ENCODE measurements around the gene OR7G3.

Gene OR7G3

DNA sequence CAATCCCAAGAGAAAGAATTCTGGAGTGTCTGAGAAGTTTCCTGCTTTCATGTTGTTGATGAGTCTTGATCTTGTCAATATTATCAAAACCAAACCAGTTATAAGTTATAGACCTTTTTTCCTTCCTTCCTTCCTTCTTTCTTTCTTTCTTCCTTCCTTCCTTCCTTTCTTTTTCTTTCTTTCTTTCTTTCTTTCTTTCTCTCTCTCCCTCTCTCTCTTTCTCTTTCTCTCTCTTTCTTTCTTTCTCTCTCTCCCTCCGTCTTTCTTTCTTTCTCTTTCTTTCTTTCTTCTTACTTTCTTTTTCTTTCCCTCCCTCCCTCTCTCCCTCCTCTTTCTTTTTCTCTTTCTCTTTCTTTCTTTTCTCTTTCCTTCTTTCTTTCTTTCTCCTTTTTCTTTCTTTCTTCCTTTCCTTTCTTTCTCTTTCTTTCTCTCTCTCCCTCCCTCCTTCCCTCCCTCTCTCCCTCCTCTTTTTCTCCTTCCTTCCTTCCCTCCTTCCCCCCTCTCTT lies at the start of gene OR7G3:
Gene OR7G3, minus strand, starts transcription at position 51 of the 506 bp plus-strand sequence. Its CDS starts 0 bp downstream, at position 51.
- DNase-seq, result no peak

DNA sequence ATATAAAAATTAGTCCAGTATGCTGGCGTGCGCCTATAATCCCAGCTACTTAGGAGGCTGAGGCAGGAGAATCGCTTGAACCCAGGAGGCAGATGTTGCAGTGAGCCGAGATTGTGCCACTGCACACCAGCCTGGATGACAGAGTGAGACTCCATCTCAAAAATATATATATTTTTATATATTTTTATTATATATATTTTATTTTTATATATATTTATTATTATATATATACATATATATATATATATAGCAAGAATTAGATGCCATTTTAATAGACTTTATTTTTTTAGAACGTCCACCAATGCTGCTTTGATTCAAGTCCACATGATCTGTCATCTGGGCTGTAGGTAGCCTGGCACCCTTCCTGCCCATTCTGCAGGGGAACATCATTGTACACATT lies 48.6 kb upstream of the OR7G3 start:
- DNase-seq, result no peak

DNA sequence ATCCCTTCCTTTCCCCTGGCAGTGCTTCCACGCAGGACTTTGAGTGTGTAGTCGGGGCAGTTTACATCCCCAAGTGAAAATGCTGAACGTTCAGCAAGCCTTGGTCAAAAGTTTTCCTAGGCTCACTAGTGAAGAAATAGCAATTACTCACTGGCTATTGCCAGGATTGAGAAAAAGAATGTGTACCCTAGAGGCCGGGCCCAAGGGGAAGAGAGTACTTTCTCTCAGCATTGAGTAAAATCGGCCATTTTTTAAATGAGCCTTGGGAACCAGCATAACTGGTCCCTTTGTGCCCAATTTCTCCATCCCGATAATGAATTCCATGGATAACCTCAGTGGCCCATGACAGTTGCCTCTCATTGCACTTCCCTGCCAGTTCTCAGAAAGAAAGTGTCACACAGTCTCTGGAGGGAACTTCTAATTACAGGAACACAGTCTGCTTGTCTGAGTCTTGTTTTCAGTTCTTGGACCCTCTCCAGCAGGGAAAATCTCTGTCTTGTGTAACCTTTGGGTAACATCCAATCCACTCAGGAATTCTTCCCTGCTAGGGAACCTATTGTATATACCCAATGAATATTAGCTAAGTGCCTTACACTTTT lies 44.7 kb upstream of the OR7G3 start:
- DNase-seq, result no peak

DNA sequence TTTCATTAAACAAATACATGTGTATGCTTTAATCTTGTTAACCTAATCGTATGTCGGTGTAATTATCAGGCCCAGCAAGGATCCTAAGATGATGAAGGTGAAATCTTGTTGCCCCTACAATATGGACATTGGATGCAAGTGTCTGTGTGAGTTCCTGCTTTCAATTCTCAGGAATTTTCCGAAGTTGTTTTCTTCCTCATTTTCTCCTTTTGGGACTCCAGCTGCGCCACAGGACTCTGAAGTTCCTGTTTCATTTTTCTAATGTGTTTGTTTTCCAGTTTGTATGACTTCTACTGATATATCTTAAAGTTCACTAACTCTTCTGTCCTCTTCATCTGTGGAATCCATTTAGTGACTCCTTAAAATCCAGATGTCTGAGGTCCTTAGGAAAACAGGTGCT lies 40.1 kb upstream of the OR7G3 start:
- peak; percentile 17 to 53 (median 38) for DNase-seq

DNA sequence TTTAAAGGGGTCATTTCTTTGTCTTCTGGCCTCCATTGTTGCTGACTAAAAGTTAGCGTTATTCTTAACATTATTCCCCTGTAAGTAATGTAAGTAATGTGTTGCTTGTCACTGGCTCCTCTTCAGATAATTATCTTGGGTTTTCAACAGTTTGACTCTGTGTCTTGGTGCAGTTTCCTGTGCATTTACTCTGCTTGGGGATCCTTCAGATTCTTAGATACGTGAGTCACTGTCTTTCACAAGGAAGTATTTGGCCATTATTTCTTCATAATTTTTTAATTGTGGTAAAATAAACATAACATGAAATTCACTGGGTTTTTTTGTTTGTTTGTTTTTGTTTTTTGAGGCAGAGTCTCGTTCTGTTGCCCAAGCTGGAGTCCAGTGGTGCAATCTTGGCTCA lies 38.5 kb upstream of the OR7G3 start:
- peak in 1 of 3 donors; percentile 7 for DNase-seq

DNA sequence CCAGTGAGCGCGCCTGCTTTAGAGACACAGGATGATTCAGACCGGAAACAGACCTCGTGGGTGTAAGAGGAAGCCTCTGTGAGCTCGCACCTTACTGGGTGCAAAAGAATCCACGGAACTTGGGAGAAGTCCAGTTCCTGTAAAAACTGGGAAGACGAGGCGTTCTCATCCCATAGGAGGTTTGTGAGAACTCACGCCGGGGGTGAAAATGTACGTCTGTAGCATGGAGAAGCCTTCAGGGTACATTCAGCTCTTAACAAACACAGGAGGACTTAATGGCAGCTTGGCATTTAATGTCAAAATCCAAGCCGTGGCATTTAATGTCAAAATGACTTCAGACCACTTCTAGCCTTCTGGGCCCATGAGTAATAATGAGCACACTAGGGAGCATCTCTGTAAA lies 34.7 kb upstream of the OR7G3 start:
- no peak for DNase-seq

DNA sequence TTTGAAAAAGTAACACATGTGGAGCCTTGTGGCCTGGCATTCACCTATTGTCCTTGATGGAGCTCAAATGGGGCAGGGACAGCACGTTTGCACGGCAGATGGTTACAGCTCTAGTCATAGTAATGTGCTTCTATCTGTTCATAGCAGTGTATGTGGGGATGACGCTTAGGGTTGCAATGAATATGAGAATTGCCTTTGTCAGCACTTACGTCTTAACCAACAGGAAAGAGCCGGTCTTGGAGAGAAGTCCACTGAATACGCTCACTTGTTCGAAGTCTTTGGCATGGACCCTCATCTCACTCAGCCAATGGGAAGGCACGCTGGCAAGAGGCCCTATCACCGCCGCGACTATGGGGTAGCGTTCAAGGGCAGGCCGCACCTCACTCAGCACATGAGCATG lies 33.1 kb upstream of the OR7G3 start:
- DNase-seq, result no peak

DNA sequence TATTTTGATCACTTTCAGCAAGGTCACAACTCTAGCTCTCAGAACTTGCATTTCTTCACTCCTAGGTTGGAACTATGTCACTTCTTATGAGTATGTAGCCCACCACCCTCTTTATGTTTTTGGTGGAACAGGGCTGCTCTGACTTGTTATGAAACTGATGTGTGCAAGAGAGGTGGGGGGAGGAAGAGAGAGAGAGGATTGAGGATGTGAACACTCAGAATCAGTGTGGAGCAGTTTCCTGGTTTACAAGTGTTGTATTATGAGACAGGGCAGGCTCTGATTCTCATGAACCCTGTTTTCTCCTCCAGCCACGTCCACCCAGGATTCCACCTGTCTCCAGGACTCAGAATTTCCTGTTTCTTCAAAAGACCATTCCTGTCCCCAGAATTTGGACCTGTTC lies 29.6 kb upstream of the OR7G3 start:
- DNase-seq, result no peak

DNA sequence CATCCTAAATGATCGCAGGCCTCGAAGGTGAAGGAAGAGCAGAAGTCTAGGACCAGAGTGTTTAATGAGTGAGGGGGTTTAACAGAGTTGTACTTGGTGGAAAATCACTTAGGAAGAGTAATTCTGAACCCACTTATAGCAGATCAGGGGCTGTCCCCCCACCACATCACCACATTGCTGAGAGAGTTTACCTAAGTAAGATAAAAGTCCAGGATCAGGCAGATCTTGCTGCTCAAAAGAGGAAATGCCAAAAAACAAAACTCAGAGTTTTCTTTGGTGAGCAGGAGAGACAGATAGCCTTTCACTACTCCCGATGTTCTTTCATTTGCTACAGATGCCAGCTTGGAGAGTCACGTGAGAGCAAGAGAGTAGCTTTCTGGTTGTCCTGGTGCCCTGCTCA lies 28.8 kb upstream of the OR7G3 start:
- DNase-seq, result no peak

DNA sequence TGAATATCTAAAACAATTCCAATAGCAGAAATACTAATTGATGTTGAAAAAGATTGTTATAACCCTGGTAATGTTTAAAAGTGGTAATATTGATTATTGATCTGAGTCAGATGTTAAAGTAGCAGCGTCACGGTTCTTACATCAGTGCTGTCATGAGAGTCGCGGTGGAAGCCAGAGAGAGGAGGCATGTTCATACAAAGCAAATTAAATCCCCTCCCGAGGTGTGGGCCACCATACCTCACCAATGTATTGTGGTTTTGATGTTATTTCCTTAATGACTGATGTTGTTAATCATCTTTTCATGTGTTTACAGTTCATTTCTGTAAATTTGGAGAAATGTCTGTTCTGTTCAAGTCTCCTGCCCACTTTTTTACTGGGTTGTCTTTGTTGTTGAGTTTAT lies 24.6 kb upstream of the OR7G3 start:
- no peak for DNase-seq

DNA sequence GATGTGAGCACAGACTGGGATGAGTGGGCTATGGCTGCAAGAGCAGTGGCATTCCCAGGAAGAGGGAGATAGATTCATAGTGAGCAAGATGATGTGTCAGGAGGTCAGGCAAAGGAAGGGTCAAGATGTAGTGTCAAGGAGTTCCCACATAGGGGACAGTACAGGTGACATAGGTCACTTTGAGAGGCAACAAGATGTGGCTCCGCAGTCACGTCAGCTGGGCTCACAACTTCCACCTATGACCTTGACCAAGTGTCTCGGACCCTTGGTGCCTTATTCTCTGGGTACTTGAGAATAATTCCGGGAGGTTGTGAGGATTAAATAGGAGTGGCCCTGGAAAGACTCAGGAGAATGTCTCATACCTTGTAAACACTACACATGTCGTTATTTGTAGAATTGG lies 23.9 kb upstream of the OR7G3 start:
- no peak for DNase-seq

DNA sequence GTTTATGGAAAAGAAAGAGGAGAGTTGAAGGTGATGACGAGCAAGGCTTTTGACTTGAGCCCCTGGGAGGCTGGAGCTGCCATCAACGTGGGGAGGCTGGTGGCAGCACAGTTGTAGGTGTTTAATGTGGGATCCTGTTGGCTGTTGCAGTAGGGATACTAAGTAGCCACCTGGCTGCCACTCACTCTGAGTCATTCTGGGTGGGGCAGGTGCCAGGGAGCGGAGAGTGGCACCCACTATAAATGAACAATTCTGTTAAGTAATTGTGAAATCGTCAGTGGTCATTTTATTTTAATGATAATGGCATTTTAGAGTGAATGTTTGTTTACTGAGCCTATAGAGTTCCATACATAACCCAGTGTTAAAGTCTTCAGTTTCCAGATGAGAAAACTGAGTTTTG lies 23.2 kb upstream of the OR7G3 start:
- no peak for DNase-seq

DNA sequence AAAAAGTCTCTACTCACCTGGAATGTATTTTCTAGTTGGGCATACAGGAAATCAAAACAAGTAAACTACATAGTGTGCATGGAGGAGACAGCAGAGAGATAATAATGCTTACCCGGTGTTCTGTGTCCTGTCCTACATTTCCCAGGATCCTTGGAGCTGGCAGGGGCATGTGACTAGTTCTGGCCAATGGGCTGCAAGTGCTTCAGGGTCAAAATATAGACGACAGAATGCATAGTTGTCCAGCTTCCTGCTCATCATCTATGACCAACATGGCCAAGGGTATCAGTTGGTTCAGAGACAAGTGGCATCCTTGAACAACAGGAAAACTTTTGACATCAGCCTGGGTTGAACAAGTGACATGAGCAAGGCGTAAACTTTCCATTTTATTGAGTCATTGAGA lies 21.9 kb upstream of the OR7G3 start:
- DNase-seq, result no peak

DNA sequence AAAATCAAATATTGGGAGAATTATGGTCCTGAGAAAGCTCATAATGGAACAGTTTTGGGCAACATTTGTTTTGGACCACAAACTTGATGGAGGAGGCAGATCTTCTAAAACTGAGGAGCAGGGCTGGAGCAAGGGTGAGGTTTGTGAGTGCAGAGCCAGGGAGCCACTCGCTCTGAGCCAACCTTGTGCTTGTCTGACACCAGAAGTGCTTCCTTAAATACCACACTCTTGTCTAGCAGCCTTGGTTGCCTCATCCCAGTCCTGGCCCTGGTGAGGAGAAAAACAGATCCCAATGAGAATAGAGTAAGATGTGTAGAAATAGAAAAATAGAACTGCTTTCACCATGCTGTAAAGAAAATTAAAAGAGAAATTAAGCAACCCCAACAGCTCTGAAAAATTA lies 20.1 kb upstream of the OR7G3 start:
- DNase-seq, result no peak

DNA sequence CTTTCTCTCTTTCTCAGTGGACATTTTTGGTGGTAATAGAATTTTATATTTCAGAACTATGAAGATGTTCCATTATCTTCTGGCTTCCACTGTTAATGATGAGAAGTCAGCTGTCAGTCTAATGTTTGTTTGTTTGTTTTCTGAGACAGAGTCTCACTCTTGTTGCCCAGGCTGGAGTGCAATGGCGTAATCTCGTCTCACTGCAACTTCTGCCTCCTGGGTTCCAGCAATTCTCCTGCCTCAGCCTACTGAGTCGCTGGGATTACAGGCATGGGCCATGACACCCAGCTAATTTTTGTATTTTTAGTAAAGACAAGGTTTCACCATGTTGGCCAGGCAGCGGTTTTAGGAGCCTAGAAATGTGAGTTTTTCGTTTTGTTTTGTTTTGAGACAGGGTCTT lies 18.2 kb upstream of the OR7G3 start:
- DNase-seq, result peak in 1 of 3 donors; percentile 9

DNA sequence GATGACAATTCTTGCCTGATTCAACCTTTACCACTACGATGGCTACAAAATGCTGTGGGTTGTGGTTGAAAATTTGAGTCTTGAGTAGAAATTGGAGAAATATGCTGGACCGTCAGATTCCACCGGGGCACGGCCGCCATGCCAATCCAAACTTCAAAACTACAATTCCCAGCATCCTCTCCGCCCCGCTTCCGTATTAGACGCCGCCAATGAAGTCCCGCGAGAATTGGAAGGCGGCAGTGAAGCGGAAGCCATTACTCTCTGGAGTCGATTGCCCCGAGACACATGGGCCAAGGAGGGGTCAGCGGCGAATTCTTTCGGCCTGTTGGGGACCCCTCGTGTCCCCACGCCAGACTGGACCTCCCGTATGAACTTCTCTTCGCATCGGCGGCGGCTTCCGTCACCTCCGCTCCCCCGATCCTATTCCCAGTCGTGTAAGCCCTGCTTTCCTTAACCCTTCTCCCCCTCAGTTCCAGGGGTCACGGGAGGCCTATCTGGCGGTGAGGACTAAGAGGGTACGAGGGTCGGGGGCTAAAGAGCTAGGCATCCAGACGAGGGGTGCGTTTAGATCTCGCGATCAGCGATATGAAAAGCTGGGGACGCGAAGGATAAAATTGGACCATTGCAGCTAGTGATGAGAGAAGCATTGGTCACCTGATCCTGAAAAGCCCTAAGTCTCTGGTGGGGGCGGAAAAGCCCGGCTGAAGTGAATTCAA lies 13.6 kb upstream of the OR7G3 start, which contains the start of gene ZNF317:
Gene ZNF317, plus strand, starts transcription at position 239 of the 716 bp plus-strand sequence. CDS start 15,620 bp downstream, outside the sequence.
- peak; percentile 97 to 98 (median 97) for DNase-seq

DNA sequence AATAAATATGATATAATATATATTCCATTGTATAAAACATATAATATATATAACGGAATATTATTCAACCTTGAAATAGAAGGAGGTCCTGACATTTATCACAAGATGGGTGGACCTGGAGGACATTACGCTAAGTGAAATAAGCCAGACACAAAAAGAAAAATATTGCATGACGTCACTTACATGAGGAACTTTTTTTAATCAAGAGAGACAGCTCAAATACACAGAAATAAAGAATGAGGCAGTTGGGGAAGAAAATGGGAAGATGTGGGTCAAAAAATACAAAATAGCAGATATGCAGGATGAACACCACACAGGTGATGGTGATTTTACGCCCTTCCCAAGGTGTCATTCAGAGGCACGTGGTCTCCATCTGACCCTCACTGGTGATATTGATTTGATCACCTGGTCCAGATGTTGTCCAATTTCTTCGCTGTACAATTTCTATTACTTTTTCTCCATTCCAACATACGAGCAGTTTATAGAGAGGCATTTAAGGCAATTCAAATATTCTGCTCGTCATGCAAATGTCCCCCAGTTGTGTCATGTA lies 12.9 kb upstream of the OR7G3 start:
- DNase-seq, result no peak

DNA sequence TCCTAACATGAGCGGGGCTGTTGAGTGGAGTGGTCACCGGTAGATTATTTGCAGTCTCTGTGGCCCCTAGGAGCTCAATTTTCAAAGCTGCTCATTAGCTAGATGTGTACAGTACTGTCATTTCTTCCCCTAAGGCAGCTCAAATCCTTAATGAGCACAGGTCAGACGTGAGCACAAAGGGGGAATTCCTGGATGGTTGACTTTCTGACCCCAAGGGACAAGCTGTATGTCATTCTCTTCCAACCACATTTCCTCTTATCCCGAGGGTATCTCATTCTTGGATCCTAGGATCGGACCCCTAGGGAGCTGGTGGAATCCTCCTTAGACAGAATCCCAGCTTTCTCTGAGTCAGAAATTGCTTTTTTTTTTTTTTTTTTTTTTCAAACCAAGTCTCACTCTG lies 5.7 kb upstream of the OR7G3 start:
- DNase-seq, result no peak

DNA sequence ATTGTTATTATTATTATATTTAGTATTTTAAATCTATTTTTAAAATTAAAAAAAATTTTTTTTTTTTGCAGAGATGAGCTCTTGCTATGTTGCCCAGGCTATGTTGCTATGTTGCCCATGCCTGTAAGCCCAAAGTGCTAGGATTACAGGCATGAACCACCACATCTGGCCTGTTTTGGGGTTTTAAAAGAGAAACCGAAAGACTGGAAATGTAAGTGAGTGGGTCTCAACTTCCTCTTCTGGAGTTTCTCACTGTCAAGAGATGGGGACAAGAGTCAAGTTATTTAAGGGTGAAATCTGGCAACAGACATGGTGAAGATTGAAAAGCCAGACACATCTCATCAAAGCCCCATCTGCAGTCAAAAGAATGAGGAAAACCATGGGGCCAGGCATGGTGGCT lies 4.2 kb upstream of the OR7G3 start:
- peak; percentile 58 to 74 (median 65) for DNase-seq

DNA sequence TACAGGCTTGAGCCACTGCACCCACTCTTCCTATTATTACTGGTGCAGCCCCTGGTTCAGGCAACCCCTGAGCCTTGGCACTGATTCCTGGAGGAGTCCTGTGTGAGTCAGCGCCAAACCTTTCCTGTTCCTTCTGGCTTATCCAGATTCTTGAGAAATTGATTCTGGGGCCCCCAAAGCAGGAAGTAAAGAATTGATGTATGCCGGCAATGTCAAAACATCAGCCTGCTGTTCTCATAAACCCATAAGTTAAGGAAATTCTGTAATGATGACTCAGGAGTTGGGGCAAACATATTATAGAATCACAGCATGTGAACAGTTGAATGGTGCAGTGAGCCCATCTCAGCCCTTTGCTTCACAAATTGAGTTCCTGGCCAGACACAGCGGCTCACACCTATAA lies 1.4 kb upstream of the OR7G3 start:
- DNase-seq, result peak; percentile 65 to 81 (median 74)

DNA sequence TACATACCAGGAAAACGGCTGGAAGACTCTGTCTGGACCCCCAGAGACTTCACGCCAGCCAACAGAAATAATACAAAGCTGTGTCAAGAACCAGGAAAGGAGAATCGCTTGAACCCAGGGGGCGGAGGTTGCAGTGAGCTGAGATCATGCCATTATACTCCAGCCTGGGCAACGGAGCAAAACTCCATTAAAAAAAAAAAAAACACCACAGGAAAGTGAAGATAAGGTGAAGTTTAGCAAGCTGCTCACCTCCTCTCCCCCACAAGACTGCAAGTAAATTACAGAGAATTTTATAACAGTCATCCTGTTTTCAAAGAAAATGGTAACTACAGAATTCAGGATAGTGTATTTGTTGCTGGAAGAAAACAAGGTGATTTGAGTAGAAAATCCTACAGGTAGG lies 10.2 kb downstream of the OR7G3 start:
- no peak for DNase-seq

DNA sequence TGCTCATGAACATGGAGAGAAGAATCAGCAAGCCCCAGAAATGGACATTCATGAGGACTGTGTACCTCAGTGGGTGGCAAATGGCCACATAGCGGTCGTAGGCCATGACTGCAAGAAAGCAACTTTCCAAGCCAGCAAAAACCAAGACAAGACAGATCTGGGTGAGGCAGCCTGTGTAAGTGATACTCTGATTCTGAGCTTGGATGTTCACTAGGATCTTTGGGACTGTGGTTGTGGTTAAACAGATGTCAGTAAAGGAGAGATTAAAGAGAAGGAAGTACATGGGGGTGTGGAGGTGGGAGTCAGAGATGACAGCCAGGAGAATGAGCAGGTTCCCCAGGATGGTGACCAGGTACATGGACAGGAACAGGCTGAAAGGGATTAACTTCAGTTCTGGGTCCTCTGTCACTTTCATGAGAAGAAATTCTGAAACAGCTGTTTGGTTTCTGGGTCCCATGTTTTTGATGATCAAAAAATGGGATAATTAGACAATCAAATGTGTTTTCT lies 11.4 kb downstream of the OR7G3 start, which contains the start of gene OR7G1:
Gene OR7G1, minus strand, starts transcription at position 457 of the 507 bp plus-strand sequence. Its CDS starts 0 bp downstream, at position 457.
- no peak for DNase-seq

DNA sequence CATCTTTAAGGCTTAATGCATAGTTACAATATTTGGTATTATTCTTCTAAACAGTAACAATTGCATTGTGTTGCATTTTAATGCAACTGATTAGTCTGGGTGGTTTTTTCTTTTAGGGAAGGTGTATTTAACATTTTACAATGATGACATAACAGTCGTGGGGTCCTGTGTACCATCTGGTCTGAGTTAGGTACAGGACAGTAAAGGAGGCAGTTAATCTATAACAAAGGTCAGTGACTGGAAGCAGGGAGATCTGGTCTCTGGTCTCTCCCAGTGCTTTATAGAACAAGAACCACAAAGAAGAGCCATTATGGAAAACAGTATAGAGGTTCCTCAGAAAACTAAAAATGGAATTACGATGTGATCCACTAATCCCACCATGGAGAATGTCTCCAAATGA lies 16.8 kb downstream of the OR7G3 start:
- no peak for DNase-seq

DNA sequence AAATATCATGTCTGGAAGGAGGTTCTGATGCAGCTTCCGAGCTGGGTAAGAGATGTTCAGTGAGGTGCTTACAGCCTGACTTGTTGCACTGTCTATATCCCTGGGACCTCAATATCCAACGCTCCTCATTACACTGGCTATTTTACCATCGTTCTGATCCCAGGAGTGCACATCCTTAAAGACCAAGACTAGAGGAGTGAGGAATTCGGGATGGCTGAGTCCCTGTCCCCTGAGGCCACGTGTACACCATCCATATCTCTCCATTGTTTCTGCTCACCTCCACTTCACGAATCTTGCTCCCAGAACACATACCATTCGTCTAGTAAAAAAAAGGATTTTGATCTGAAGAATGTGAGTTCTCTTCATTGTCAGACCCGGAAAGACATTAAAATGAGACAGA lies 19.4 kb downstream of the OR7G3 start, which contains the start of gene OR7G2:
Gene OR7G2, minus strand, starts transcription at position 101 of the 400 bp plus-strand sequence. CDS start 4,232 bp downstream, outside the sequence.
- no peak for DNase-seq

Measured in suppressor macrophage treated with lipopolysaccharide for 1 hour (primary cell).